ENCODE data around the gene SLC1A3.

Gene SLC1A3

DNA sequence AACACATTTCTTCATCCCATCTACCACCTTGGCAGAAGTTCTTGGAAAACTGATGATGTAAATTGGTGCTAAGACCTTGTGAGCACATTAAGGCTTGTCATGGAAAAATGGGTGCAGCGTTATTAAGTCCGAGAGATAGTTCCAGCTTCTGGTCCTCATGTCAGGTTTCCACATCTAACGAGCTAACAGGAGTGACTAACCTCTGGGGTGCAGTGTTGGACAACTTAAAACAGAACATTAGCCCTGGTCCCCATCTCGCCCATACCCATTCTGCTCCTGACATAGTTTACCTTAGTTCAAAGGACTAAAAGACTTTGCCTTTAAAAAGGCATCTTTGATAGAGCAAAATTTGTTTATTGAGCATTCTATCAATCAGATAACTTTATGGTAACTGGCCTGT, 128.0 kb downstream of the SLC1A3 start:
- no peaks in the 10 kb centered on the region for H3K9me3 ChIP-seq (ENCODE audit: control insufficient read depth in 2 of 2, low read length in 2 of 2)

DNA sequence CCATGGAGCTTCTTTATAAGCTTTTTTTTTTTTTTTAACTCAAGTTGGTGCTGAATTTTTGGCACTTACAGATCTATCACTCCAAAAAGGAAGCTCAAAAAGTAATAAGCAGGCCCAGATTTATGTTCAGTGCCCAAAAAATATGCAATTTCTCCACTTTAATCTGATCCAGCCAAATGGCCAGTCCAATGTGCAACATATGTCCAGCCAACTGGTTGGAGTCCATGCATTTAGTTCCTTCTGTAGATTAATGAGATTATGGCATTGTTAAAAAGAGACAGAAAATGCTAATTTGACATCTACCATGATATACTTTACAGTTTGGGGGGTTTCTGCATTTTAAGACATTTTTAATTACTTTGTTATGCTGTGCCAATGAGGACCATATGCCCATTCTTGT, 129.5 kb downstream of the SLC1A3 start:
- Histone ChIP-seq H3K4me1 (ENCODE audit: control insufficient read depth, insufficient read depth, low read length) (no peaks in the 10 kb centered on the region), H3K27ac (ENCODE audit: low read length) (no peak overlapping the region), H3K36me3 (ENCODE audit: control insufficient read depth in 2 of 2, insufficient read depth in 2 of 2, low read length in 2 of 2) (no peaks in the 10 kb centered on the region), H3K27me3 (ENCODE audit: control insufficient read depth in 1 of 2, insufficient read depth in 2 of 2, low read length in 2 of 2) (peaks cover 0 to 4% of the 10 kb centered on the region in 2 donors), H3K4me3 (ENCODE audit: low read length in 2 of 2) (no peak overlapping the region), H3K9me3 (ENCODE audit: control insufficient read depth in 2 of 2, low read length in 2 of 2) (no peaks in the 10 kb centered on the region), H3K9ac (ENCODE audit: low read length in 2 of 2) (no peak overlapping the region)

More for the DNA sequence above, 128.0 kb downstream of the SLC1A3 start:
- Histone ChIP-seq H3K9ac (ENCODE audit: low read length in 2 of 2) (no peak overlapping the region), H3K4me3 (ENCODE audit: low read length in 2 of 2) (no peak overlapping the region), H3K27me3 (ENCODE audit: control insufficient read depth in 1 of 2, insufficient read depth in 2 of 2, low read length in 2 of 2) (peaks cover 0 to 4% of the 10 kb centered on the region in 2 donors), H3K36me3 (ENCODE audit: control insufficient read depth in 2 of 2, insufficient read depth in 2 of 2, low read length in 2 of 2) (no peaks in the 10 kb centered on the region), H3K27ac (ENCODE audit: low read length) (no peak overlapping the region), H3K4me1 (ENCODE audit: control insufficient read depth, insufficient read depth, low read length) (no peaks in the 10 kb centered on the region)
